ENCODE results near the gene INPP5D.
"Not testable (repeated sequence)": the region's sequence is repeated elsewhere in the genome, so short reads cannot be mapped to it uniquely, and the experiment has no call there.

INPP5D gene

DNA sequence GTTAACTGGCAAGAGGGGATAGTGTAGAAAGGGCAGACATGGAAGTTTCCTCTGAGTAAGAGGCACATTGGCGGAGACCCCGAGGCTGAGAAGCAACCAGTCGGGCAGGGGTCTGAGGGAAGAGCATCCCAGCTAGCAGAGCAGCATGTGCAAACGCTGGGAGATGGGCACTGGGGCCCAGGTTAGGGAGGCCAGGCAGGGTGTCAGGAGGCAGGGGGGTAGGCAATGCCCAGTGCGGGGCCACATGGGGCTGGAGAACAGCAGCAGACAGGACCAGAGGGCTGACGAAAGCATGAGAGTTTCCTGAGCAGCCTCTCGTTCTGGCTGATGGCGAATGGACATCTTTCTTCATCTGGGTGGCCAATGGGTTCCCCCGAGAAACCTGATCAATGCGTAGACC lies 88.2 kb downstream of the INPP5D start:
- DNase-seq (ENCODE audit: low read depth) = no peak
- TF ChIP-seq CTCF (conservative IDR thresholded peaks at IDR 0.05; ENCODE audit: low read depth, low read length) = no peak
- no peak overlapping the region for H3K4me3 ChIP-seq (ENCODE audit: low read depth, low read length)

- no peak overlapping the region for H3K4me3 ChIP-seq (ENCODE audit: low read depth, low read length)
- no peak for TF ChIP-seq CTCF (conservative IDR thresholded peaks at IDR 0.05; ENCODE audit: low read depth, low read length)
- peak; percentile 16 for DNase-seq (ENCODE audit: low read depth)
Observed at GRCh38 chr2:233152541-233152940, 92.4 kb downstream of the INPP5D start.

- no peak overlapping the region for H3K4me3 ChIP-seq (ENCODE audit: low read depth, low read length)
- no peak for DNase-seq (ENCODE audit: low read depth)
- TF ChIP-seq CTCF (conservative IDR thresholded peaks at IDR 0.05; ENCODE audit: low read depth, low read length) = no peak
Observed at GRCh38 chr2:233153146-233153798, 93.1 kb downstream of the INPP5D start.

DNA sequence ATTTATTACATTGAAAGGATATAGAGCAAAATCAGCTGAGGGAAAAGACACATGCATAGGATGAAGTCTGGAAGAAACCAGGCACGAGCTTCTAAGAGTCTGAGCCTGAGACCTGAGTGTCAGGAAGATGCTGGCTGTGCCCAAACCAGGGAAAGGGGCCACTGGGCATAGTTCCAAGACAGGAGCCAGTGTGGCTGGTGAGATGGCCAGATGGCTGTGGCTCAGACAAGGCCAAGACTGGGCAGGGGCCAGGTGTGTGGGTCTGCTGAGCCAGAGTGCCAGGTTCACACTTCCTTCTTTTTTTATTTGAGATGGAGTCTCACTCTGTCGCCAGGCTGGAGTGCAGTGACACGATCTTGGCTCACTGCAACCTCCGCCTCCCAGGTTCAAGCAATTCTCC lies 95.9 kb downstream of the INPP5D start:
- DNase-seq (ENCODE audit: low read depth) = no peak
- TF ChIP-seq CTCF (conservative IDR thresholded peaks at IDR 0.05; ENCODE audit: low read depth, low read length) = no peak
- H3K4me3 ChIP-seq (ENCODE audit: low read depth, low read length) = no peak overlapping the region

GRCh38 chr2:233156461-233156860 lies 96.3 kb downstream of the INPP5D start:
- DNase-seq (ENCODE audit: low read depth); H3K4me3 ChIP-seq (ENCODE audit: low read depth, low read length): not testable (repeated sequence)

DNA sequence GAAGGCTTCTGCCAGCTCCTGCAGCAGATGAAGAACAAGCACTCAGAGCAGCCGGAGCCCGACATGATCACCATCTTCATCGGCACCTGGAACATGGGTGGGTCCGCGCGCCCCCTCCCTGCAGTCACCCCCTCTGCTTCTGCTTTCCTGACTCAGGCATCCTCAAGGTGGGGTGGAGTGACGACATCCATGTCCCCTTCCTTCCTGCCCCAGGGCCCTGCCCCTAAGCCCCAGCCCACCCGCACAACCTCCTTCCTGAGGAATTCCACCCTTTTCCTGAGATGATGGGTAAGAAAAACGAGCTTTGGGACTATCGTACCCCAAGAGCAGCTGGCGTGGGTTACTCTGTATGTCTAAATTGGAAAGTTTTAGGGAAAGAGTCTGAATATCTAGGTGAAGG lies 101.6 kb downstream of the INPP5D start:
- TF ChIP-seq CTCF (conservative IDR thresholded peaks at IDR 0.05; ENCODE audit: low read depth, low read length) = no peak
- DNase-seq (ENCODE audit: low read depth) = no peak
- H3K4me3 ChIP-seq (ENCODE audit: low read depth, low read length) = no peak overlapping the region

GRCh38 chr2:233162770-233163169 lies 102.6 kb downstream of the INPP5D start:
- no peak for DNase-seq (ENCODE audit: low read depth)
- no peak overlapping the region for H3K4me3 ChIP-seq (ENCODE audit: low read depth, low read length)
- TF ChIP-seq CTCF (conservative IDR thresholded peaks at IDR 0.05; ENCODE audit: low read depth, low read length) = no peak

Measured in choroid plexus epithelial cell (primary cell).